ENCODE data around the gene ZP1. TPM values are rescaled to one million over a fixed set of nuclear protein-coding genes. Genes with fewer than 3 reads are reported as not detected.
A peak's percentile ranks its signal among the peaks of the same experiment; 100 is the strongest.

The ZP1 gene
- total RNA-seq, 1 experiment from 2014 or later = not detected

DNA sequence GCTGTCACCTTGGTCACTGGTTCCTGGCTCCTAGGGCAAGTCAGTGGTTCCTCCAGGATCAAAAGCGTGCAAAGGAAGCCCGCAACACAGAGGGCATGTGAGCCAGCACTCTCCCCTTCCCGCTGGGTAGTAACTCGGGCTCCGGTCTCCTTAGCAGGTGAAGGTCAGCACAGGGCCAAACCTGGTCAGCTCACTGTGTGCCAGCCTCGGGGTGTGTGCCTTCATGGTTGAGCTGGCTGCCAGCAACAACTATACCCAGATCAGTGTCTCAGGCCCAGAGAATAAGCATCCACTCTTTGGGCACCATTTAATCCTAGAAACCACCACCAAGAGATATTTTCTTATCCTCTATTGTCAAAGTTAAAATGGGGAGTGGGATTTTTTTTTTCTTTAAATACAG is 41.6 kb upstream of the ZP1 start:
- Mint-ChIP-seq H3K4me1 (ENCODE audit: low read depth, unreplicated experiment) (no peaks in the 10 kb centered on the region), H3K27ac (ENCODE audit: unreplicated experiment) (no peak overlapping the region), H3K4me3 (ENCODE audit: unreplicated experiment) (no peak overlapping the region), H3K27me3 (ENCODE audit: insufficient read depth, unreplicated experiment) (peaks cover 3% of the 10 kb centered on the region), H3K9me3 (ENCODE audit: unreplicated experiment) (no peaks in the 10 kb centered on the region), H3K36me3 (ENCODE audit: insufficient read depth, unreplicated experiment) (no peaks in the 10 kb centered on the region)
- Histone ChIP-seq H3K36me3 (ENCODE audit: control insufficient read depth, insufficient read depth, low read length) (no peaks in the 10 kb centered on the region), H3K27me3 (replicated peaks; ENCODE audit: control insufficient read depth, insufficient read depth, low read length) (no peaks in the 10 kb centered on the region), H3K4me3 (ENCODE audit: low read depth, low read length) (no peak overlapping the region), H3K4me1 (no peaks in the 10 kb centered on the region), H3K9me3 (no peaks in the 10 kb centered on the region)
- POLR2A ChIA-PET = no interaction called here
- CTCF ChIA-PET = interaction anchor here (10.7 kb wide), 1 partner anchor 62 kb away, joined by 200 read pairs; no protein-coding TSS in a partner anchor
- DNase-seq = no peak
- intact Hi-C loops (cut with micrococcal nuclease; ENCODE audit: unreplicated experiment) = no loop called here
- no TSS peak for BruUV-seq (replicated peaks)
- TF ChIP-seq, protein P1, sequence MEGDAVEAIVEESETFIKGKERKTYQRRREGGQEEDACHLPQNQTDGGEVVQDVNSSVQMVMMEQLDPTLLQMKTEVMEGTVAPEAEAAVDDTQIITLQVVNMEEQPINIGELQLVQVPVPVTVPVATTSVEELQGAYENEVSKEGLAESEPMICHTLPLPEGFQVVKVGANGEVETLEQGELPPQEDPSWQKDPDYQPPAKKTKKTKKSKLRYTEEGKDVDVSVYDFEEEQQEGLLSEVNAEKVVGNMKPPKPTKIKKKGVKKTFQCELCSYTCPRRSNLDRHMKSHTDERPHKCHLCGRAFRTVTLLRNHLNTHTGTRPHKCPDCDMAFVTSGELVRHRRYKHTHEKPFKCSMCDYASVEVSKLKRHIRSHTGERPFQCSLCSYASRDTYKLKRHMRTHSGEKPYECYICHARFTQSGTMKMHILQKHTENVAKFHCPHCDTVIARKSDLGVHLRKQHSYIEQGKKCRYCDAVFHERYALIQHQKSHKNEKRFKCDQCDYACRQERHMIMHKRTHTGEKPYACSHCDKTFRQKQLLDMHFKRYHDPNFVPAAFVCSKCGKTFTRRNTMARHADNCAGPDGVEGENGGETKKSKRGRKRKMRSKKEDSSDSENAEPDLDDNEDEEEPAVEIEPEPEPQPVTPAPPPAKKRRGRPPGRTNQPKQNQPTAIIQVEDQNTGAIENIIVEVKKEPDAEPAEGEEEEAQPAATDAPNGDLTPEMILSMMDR (IDR thresholded peaks at IDR 0.05; ENCODE audit: insufficient read depth in 1 of 2, low read depth in 1 of 2, low read length in 1 of 2, severe bottlenecking in 1 of 2, unreplicated experiment in 1 of 2) = peak in 1 of 2 experiments; percentile 23

DNA sequence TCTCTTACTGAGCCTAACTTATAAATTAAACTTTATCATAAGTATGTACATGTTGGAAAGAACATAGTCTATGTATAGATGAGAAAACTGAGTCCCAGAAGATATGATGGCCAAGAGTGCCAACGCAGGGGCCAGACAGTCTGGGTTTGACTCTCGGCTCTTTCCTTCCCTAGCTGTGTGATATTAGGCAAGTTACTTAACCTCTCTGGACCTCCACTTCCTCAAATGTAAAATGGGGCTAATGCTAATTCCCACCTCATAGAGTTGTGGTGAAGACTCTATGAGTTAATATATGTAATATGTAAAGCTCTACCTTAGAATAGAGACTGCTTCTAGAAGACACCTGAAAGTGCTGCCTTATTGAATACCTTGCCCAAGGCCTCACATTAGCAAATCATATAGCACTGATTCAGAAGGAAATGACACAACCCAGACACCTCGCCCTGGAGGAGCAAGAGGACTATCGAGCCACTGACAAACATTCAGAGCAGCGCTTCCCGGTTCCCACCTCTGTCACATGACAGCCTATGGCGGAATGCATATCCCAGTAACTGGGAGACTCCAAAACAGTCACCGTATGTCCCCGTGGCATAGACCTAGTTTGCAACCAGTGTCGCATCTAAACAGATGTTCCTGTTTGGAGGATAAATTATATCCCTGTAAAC is 36.7 kb upstream of the ZP1 start:
- BruUV-seq (replicated peaks) = no TSS peak
- no peaks in the 10 kb centered on the region for H3K4me1 ChIP-seq
- H3K36me3 Mint-ChIP-seq (ENCODE audit: insufficient read depth, unreplicated experiment) = no peaks in the 10 kb centered on the region
- no peak for DNase-seq
- ChIA-PET CTCF (interaction anchor here (0.8 to 10.7 kb wide), 12 partner anchors 9 to 83 kb away, joined by 3 to 200 read pairs (median 4); partner anchors contain the start of genes TMEM109 and ZP1), POLR2A (no interaction called here)
- H3K27ac Mint-ChIP-seq (ENCODE audit: unreplicated experiment) = no peak overlapping the region
- H3K27me3 Mint-ChIP-seq (ENCODE audit: insufficient read depth, unreplicated experiment) = peaks cover 3% of the 10 kb centered on the region
- no peaks in the 10 kb centered on the region for H3K9me3 ChIP-seq
- H3K9me3 Mint-ChIP-seq (ENCODE audit: unreplicated experiment) = no peaks in the 10 kb centered on the region
- no peak overlapping the region for H3K4me3 ChIP-seq (ENCODE audit: low read depth, low read length)
- H3K4me1 Mint-ChIP-seq (ENCODE audit: low read depth, unreplicated experiment) = no peaks in the 10 kb centered on the region
- TF ChIP-seq, protein P1 (IDR thresholded peaks at IDR 0.05; ENCODE audit: insufficient read depth in 1 of 2, low read depth in 1 of 2, low read length in 1 of 2, severe bottlenecking in 1 of 2, unreplicated experiment in 1 of 2) = no peak
- no peaks in the 10 kb centered on the region for H3K27me3 ChIP-seq (replicated peaks; ENCODE audit: control insufficient read depth, insufficient read depth, low read length)
- no peak overlapping the region for H3K4me3 Mint-ChIP-seq (ENCODE audit: unreplicated experiment)
- intact Hi-C loops (cut with micrococcal nuclease; ENCODE audit: unreplicated experiment) = loop anchor here (1.0 to 2.0 kb wide), 5 partner anchors 55 to 296 kb away; no protein-coding TSS in a partner anchor
- H3K36me3 ChIP-seq (ENCODE audit: control insufficient read depth, insufficient read depth, low read length) = no peaks in the 10 kb centered on the region

DNA sequence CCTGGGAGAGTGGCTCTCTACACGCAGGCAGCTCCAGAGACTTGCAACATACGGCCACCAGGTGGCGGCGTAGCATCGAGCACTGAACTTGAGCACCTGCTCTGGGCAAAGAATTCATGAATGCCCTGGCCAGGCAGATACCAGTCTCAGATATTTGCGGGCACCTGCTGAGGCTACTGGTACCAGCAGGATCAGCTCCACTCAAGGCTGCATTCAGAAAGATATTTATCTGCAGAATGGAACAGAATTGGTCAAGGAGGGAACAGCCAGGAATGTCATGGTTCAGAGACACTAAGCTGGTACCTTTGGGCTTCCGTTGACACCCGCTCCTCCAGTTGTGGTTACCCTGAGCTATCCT is 36.2 kb upstream of the ZP1 start:
- H3K9me3 ChIP-seq = no peaks in the 10 kb centered on the region
- peak; percentile 70 to 83 for DNase-seq
- intact Hi-C loops (cut with micrococcal nuclease; ENCODE audit: unreplicated experiment) = loop anchor here (1.0 to 2.0 kb wide), 5 partner anchors 56 to 295 kb away; no protein-coding TSS in a partner anchor
- H3K4me3 ChIP-seq (ENCODE audit: low read depth, low read length) = no peak overlapping the region
- H3K36me3 ChIP-seq (ENCODE audit: control insufficient read depth, insufficient read depth, low read length) = no peaks in the 10 kb centered on the region
- CTCF ChIA-PET = interaction anchor here (0.6 to 10.7 kb wide), 14 partner anchors 10 to 721 kb away, joined by 3 to 200 read pairs (median 4); partner anchors contain the start of genes TMEM109 and ZP1
- H3K27me3 ChIP-seq (replicated peaks; ENCODE audit: control insufficient read depth, insufficient read depth, low read length) = no peaks in the 10 kb centered on the region
- Mint-ChIP-seq H3K4me1 (ENCODE audit: low read depth, unreplicated experiment) (no peaks in the 10 kb centered on the region), H3K4me3 (ENCODE audit: unreplicated experiment) (no peak overlapping the region), H3K27ac (ENCODE audit: unreplicated experiment) (no peak overlapping the region), H3K27me3 (ENCODE audit: insufficient read depth, unreplicated experiment) (peaks cover 3% of the 10 kb centered on the region), H3K9me3 (ENCODE audit: unreplicated experiment) (no peaks in the 10 kb centered on the region), H3K36me3 (ENCODE audit: insufficient read depth, unreplicated experiment) (no peaks in the 10 kb centered on the region)
- H3K4me1 ChIP-seq = no peaks in the 10 kb centered on the region
- POLR2A ChIA-PET = no interaction called here
- TF ChIP-seq, protein P1 (IDR thresholded peaks at IDR 0.05; ENCODE audit: insufficient read depth in 1 of 2, low read depth in 1 of 2, low read length in 1 of 2, severe bottlenecking in 1 of 2, unreplicated experiment in 1 of 2) = peak; percentile 92 to 94
- no TSS peak for BruUV-seq (replicated peaks)
